Upper lobe of left lung (tissue), 4 donors: ENCODE results near the gene DSCAM.

Experiments used
- CTCF ChIP-seq, 6 experiments: fragments of 450-650 bp in 4 of 6; fragments of 200-600 bp in 2 of 6; sonication (generic) in 2 of 6; IDR thresholded peaks; one replicate each; pipeline ENCODE4 v1.5.1; 2016 to 2019; ENCODE audit warnings: antibody characterized with exemption in 6 of 6
- POLR2A ChIP-seq, 4 donors: fragments of 450-650 bp; IDR thresholded peaks; one replicate each; pipeline ENCODE4 v1.5.1; 2016 to 2017; ENCODE audit warnings: antibody characterized with exemption in 4 of 4, mild to moderate bottlenecking in 2 of 4
- POLR2AphosphoS5 ChIP-seq, 2 donors: sonication (generic); formaldehyde crosslinking; IDR thresholded peaks; one replicate each; pipeline ENCODE4 v1.5.1; 2017; ENCODE audit warnings: antibody characterized with exemption in 2 of 2

GRCh38 chr21:40340357-40340756 lies 506.6 kb downstream of the DSCAM start:
- TF ChIP-seq CTCF (IDR thresholded peaks at IDR 0.05) (no peak), POLR2AphosphoS5 (IDR thresholded peaks at IDR 0.05) (no peak), POLR2A (IDR thresholded peaks at IDR 0.05) (no peak)
